Fibroblast of lung (primary cell): ENCODE measurements around the gene ABCB9.

Experiments used
- CTCF ChIP-seq, 2 donors: IDR thresholded peaks in 1 of 2; conservative IDR thresholded peaks in 1 of 2; 1 replicate in 1 of 2; 2 replicates in 1 of 2; pipeline ENCODE4 v1.5.1; 2011 to 2012; ENCODE audit warnings: low read length in 2 of 2, control low read depth in 1 of 2, inconsistent platforms in 1 of 2, low read depth in 1 of 2, mild to moderate bottlenecking in 1 of 2
- EZH2 ChIP-seq: IDR thresholded peaks from 2 replicates; pipeline ENCODE4 v1.5.1; 2012; ENCODE audit warnings: low read length, control low read depth, mild to moderate bottlenecking; ENCODE audit errors: missing control alignments

- no peak for TF ChIP-seq CTCF (conservative IDR thresholded peaks at IDR 0.05 in 1 of 2, IDR thresholded peaks at IDR 0.05 in 1 of 2; ENCODE audit: low read depth in 1 of 2, low read length in 2 of 2)
- TF ChIP-seq EZH2 = no peak
These were observed 74.4 kb downstream of the ABCB9 start for GRCh38 chr12:122891661-122892525.
